ENCODE data around the gene RTKN2. TPM values are rescaled to one million over a fixed set of nuclear protein-coding genes. Genes with fewer than 3 reads are reported as not detected.

Gene RTKN2
- total RNA-seq, 1 donor from 2014 or later: 13.2 TPM

- DNase-seq (ENCODE audit: low spot score, unreplicated experiment): no peak
- peaks cover 3% of the 10 kb centered on the region for H3K36me3 Mint-ChIP-seq (ENCODE audit: insufficient read depth)
- H3K27me3 Mint-ChIP-seq: no peaks in the 10 kb centered on the region
- H3K27ac Mint-ChIP-seq: no peak overlapping the region
- TF ChIP-seq, protein P1, sequence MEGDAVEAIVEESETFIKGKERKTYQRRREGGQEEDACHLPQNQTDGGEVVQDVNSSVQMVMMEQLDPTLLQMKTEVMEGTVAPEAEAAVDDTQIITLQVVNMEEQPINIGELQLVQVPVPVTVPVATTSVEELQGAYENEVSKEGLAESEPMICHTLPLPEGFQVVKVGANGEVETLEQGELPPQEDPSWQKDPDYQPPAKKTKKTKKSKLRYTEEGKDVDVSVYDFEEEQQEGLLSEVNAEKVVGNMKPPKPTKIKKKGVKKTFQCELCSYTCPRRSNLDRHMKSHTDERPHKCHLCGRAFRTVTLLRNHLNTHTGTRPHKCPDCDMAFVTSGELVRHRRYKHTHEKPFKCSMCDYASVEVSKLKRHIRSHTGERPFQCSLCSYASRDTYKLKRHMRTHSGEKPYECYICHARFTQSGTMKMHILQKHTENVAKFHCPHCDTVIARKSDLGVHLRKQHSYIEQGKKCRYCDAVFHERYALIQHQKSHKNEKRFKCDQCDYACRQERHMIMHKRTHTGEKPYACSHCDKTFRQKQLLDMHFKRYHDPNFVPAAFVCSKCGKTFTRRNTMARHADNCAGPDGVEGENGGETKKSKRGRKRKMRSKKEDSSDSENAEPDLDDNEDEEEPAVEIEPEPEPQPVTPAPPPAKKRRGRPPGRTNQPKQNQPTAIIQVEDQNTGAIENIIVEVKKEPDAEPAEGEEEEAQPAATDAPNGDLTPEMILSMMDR (IDR thresholded peaks at IDR 0.05; ENCODE audit: unreplicated experiment): no peak
- H3K4me1 Mint-ChIP-seq (ENCODE audit: low read depth): peaks cover 5% of the 10 kb centered on the region
- H3K4me3 Mint-ChIP-seq (ENCODE audit: low read depth): no peak overlapping the region
- no peaks in the 10 kb centered on the region for H3K9me3 Mint-ChIP-seq (ENCODE audit: low read depth)
Measured at GRCh38 chr10:62214364-62214874, 54.2 kb downstream of the RTKN2 start.

- Mint-ChIP-seq H3K36me3 (ENCODE audit: insufficient read depth) (peaks cover 4% of the 10 kb centered on the region), H3K27ac (no peak overlapping the region), H3K27me3 (no peaks in the 10 kb centered on the region), H3K4me1 (ENCODE audit: low read depth) (no peaks in the 10 kb centered on the region), H3K9me3 (ENCODE audit: low read depth) (no peaks in the 10 kb centered on the region), H3K4me3 (ENCODE audit: low read depth) (no peak overlapping the region)
- TF ChIP-seq, protein P1 (IDR thresholded peaks at IDR 0.05; ENCODE audit: unreplicated experiment): no peak
- DNase-seq (ENCODE audit: low spot score, unreplicated experiment): no peak
Measured at GRCh38 chr10:62205750-62206399, 62.8 kb downstream of the RTKN2 start.

DNA sequence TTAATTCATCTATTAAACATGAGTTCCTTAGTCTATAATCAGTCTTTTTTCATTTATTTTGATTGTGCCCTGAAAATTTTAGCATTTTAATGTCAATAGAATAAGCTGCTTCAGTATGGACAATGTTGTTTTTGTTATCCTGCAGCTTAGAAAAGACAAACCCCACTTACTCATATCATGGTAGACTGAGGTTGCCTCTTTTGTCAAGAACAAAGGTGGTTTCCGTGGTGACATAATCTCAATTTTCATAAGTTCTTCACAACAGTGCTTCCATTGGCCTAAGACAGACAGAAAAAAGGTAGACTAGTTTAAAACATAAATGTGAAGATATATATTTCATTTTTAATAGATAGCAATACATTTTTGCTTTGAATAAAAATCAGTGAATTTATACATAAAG, 69.1 kb downstream of the RTKN2 start:
- no peaks in the 10 kb centered on the region for H3K9me3 Mint-ChIP-seq (ENCODE audit: low read depth)
- no peak overlapping the region for H3K27ac Mint-ChIP-seq
- TF ChIP-seq, protein P1 (IDR thresholded peaks at IDR 0.05; ENCODE audit: unreplicated experiment): no peak
- H3K27me3 Mint-ChIP-seq: no peaks in the 10 kb centered on the region
- DNase-seq (ENCODE audit: low spot score, unreplicated experiment): no peak
- H3K4me3 Mint-ChIP-seq (ENCODE audit: low read depth): no peak overlapping the region
- H3K4me1 Mint-ChIP-seq (ENCODE audit: low read depth): peaks cover 1% of the 10 kb centered on the region
- H3K36me3 Mint-ChIP-seq (ENCODE audit: insufficient read depth): peaks cover 8% of the 10 kb centered on the region

- no peak for DNase-seq (ENCODE audit: low spot score, unreplicated experiment)
- H3K9me3 Mint-ChIP-seq (ENCODE audit: low read depth): no peaks in the 10 kb centered on the region
- no peak overlapping the region for H3K27ac Mint-ChIP-seq
- H3K4me1 Mint-ChIP-seq (ENCODE audit: low read depth): peaks cover 1% of the 10 kb centered on the region
- peaks cover 6% of the 10 kb centered on the region for H3K36me3 Mint-ChIP-seq (ENCODE audit: insufficient read depth)
- H3K27me3 Mint-ChIP-seq: no peaks in the 10 kb centered on the region
- H3K4me3 Mint-ChIP-seq (ENCODE audit: low read depth): no peak overlapping the region
- TF ChIP-seq, protein P1 (IDR thresholded peaks at IDR 0.05; ENCODE audit: unreplicated experiment): no peak
Measured at GRCh38 chr10:62196528-62196927, 72.1 kb downstream of the RTKN2 start.

DNA sequence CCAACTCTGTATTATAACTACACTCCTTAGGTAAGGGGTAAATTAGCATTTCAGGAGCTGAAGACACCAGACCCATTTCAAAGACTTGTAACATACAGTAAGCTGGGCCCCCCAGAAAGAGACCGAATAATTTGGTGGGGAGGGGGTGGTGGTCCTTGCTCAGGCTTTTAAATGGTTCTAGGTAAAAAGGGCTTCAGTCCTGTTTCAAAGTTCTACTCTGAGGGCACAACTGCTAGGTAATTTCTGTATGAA, 73.0 kb downstream of the RTKN2 start:
- no peak for DNase-seq (ENCODE audit: low spot score, unreplicated experiment)
- Mint-ChIP-seq H3K27me3 (no peaks in the 10 kb centered on the region), H3K36me3 (ENCODE audit: insufficient read depth) (peaks cover 8% of the 10 kb centered on the region), H3K27ac (no peak overlapping the region), H3K4me1 (ENCODE audit: low read depth) (peaks cover 1% of the 10 kb centered on the region), H3K9me3 (ENCODE audit: low read depth) (no peaks in the 10 kb centered on the region), H3K4me3 (ENCODE audit: low read depth) (no peak overlapping the region)
- TF ChIP-seq, protein P1 (IDR thresholded peaks at IDR 0.05; ENCODE audit: unreplicated experiment): no peak
